Stomach (tissue), 4 donors: Measurements from ENCODE around the gene HEPHL1.

Experiments
- EP300 ChIP-seq: sonication (generic); formaldehyde crosslinking; IDR thresholded peaks from one replicate; pipeline ENCODE4 v1.6.1; 2017; ENCODE audit warnings: antibody characterized with exemption
- POLR2A ChIP-seq, 4 donors: fragments of 450-650 bp; IDR thresholded peaks; one replicate each; pipeline ENCODE4 v1.6.1; 2016; ENCODE audit warnings: antibody characterized with exemption in 4 of 4, control low read depth in 2 of 4, mild to moderate bottlenecking in 1 of 4, moderate library complexity in 1 of 4
- POLR2AphosphoS5 ChIP-seq, 3 donors: sonication (generic); formaldehyde crosslinking; IDR thresholded peaks; one replicate each; pipeline ENCODE4 v1.6.1; 2016; ENCODE audit warnings: antibody characterized with exemption in 3 of 3
- TF ChIP-seq, protein P1 (sequence below), 7 experiments: fragments of 450-650 bp in 4 of 7; fragments of 200-600 bp in 3 of 7; sonication (generic) in 3 of 7; IDR thresholded peaks; one replicate each; pipeline ENCODE4 v1.5.1; 2016 to 2019; ENCODE audit warnings: antibody characterized with exemption in 7 of 7, control low read depth in 2 of 7, mild to moderate bottlenecking in 1 of 7

DNA sequence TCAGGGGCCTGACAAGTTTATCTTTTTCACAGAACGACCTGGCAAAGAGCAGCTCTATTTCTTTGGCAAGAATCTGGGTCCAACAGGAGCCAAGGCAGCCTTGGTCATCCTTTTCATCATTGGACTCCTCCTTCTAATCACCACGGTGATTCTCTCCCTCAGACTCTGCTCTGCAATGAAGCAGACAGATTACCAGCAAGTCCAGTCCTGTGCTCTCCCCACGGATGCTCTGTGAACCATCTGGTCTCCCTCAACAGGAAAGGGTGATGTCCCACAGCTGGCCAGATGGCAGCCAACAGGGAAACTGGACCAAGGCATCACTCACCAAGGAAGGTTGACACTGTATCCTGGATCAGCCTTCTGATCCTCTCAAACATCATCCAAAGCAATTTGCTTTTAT, 90.5 kb downstream of the HEPHL1 start:
- TF ChIP-seq, protein P1, sequence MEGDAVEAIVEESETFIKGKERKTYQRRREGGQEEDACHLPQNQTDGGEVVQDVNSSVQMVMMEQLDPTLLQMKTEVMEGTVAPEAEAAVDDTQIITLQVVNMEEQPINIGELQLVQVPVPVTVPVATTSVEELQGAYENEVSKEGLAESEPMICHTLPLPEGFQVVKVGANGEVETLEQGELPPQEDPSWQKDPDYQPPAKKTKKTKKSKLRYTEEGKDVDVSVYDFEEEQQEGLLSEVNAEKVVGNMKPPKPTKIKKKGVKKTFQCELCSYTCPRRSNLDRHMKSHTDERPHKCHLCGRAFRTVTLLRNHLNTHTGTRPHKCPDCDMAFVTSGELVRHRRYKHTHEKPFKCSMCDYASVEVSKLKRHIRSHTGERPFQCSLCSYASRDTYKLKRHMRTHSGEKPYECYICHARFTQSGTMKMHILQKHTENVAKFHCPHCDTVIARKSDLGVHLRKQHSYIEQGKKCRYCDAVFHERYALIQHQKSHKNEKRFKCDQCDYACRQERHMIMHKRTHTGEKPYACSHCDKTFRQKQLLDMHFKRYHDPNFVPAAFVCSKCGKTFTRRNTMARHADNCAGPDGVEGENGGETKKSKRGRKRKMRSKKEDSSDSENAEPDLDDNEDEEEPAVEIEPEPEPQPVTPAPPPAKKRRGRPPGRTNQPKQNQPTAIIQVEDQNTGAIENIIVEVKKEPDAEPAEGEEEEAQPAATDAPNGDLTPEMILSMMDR (IDR thresholded peaks at IDR 0.05), result no peak
- no peak for TF ChIP-seq EP300
- no peak for TF ChIP-seq POLR2AphosphoS5 (IDR thresholded peaks at IDR 0.05)
- TF ChIP-seq POLR2A (IDR thresholded peaks at IDR 0.05), result no peak
